Fibroblast of mammary gland (primary cell): ENCODE data around the gene EPN3.

Experiments
- DNase-seq: peaks from one replicate; pipeline ENCODE4 v3.0.0-alpha.2; 2010; ENCODE audit warnings: low read depth
- H3K4me3 ChIP-seq: 2 replicates; pipeline ENCODE4 v1.5.1; 2011; ENCODE audit warnings: low read depth, mild to moderate bottlenecking, low read length, moderate library complexity; ENCODE audit not compliant: control insufficient read depth
- TF ChIP-seq, protein P1 (sequence below): conservative IDR thresholded peaks from 2 replicates; pipeline ENCODE4 v1.5.1; 2011; ENCODE audit warnings: low read depth, low read length, inconsistent platforms; ENCODE audit not compliant: control insufficient read depth, insufficient read depth

Gene EPN3

DNA sequence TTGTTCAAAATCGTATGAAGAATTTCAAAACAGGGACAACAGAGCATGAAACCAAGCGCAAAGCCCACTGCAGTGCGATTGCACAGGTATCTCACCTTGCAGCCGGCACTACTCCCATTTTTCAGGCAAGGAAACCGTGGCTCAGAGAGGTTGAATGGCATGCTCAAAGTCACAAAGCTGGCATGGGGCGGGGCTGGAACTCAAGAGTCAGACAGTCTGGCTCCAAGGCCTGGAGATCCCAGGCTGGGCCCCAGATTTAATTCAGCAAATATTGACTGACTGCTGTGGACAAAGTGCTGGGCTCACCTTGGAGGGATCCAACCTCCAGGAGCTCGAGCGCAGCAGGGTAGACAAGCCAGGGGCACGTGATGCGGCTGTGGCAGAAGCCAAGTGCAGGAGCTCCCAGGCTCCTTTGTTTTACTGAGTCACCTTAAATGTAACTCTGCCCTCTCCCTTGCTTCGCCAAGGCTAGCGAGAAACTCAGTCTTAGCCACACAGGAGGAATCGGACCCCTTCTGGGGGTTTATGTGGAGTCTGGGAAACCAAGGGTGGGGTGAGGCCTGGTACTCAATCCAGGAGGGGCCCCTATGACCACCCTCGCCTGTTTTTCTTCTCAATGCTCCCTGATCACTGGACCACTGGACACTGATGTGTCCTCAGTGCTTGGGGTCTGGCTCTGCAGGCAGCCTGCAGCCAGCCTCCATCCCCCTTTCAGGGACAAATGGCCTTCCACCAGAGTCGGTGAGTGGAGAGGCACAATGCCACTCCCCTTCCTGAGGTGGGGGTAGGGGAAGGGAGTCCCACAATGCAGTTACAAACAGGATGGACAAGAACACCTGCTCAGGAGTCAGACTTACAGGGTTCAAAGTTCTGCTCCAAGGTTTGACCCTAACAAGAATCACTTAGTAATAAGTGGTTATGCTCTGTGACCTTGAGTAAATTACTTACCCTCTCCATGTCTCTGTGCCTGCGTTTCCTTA lies 10.6 kb downstream of the EPN3 start:
- TF ChIP-seq, protein P1, sequence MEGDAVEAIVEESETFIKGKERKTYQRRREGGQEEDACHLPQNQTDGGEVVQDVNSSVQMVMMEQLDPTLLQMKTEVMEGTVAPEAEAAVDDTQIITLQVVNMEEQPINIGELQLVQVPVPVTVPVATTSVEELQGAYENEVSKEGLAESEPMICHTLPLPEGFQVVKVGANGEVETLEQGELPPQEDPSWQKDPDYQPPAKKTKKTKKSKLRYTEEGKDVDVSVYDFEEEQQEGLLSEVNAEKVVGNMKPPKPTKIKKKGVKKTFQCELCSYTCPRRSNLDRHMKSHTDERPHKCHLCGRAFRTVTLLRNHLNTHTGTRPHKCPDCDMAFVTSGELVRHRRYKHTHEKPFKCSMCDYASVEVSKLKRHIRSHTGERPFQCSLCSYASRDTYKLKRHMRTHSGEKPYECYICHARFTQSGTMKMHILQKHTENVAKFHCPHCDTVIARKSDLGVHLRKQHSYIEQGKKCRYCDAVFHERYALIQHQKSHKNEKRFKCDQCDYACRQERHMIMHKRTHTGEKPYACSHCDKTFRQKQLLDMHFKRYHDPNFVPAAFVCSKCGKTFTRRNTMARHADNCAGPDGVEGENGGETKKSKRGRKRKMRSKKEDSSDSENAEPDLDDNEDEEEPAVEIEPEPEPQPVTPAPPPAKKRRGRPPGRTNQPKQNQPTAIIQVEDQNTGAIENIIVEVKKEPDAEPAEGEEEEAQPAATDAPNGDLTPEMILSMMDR, result no peak
- DNase-seq, result no peak
- no peak overlapping the region for H3K4me3 ChIP-seq

DNA sequence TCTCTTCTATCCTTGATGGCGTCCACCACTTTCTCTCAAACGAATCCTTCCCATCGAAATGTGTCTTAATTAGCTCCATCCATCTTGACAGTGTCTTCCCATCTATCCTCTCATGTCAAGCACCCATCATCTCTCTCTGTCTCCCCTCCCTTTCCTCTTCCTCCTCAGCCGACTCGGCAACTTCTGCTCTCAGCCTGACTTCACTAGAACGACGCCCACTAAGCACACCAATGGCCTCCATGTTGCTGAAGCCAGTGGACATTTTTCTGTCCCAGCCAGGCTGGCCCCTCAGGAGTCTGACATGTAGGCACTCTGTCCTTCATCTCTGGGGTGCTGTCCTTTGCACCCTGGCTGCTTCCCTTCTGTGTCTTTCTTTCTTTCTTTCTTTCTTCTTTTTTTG lies 12.0 kb downstream of the EPN3 start:
- no peak overlapping the region for H3K4me3 ChIP-seq
- DNase-seq, result no peak
- TF ChIP-seq, protein P1, result no peak

DNA sequence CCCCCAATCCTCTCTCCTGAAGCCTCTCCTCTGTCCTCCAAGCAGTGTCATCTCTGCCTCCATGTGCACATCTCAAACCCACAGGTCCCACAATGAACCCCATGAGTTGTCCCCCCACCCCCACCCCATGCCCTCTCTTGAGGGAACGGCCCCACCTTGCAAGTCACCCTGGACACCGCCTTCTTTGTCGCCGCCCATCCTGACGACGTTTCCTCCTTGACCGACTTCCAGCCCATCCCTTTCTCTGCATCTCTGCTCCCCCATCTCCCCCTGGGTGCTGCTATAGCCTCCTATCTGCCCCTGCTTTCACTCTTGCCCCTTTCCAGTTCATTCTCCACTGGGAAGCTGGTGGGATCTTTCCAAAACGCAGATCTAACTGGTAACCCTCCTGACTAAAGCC lies 12.8 kb downstream of the EPN3 start:
- H3K4me3 ChIP-seq, result no peak overlapping the region
- TF ChIP-seq, protein P1, result no peak
- DNase-seq, result no peak

DNA sequence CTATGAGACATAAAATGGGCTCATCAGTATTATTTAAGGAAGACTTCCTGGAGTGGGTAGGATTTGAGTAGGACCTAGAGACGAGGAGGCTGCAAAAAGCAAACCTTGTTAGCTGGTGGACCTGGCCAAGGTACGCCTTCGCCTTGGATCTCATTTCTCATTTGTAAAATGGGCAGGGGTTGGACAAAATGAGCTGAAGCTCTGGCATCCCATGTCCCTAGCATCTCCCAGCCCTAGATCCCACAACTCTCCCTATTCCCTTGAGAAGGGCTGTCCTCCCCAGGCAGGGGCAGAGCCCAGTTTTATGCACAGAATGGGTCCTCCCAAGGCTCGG lies 14.1 kb downstream of the EPN3 start:
- TF ChIP-seq, protein P1, result no peak
- no peak for DNase-seq
- H3K4me3 ChIP-seq, result no peak overlapping the region

DNA sequence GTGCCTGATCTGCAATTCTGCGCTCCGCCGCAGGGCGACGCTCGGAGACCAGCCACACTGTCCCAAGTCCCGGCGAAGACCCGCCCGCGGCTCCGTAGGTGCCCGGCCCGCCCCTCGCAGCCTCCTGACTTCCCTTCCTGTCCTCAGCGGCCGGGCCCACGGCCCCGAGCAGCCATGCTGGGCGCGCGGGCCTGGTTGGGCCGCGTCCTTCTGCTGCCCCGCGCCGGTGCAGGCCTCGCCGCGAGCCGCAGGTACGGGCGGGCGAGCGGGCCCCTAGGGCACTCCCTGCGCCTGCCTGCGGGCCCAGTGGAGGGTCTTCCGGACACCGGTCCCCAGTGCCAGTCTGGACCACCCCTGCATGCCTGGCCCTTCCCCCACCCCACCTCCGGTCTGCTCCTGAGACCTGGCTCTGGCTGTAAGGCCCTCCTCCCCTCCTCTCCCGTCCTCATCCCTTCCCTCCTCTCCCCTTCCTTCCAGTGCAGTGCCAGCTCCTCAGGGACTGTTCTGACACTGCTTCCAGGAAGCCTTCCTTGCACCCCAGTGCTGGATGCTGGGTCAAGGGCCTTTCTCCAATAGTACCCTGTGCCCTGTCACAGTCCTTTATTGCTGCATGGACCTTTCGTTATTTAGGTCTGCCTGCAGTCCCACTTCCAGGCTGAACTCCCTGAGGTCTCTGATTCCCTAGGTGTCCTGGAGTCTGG lies 14.7 kb downstream of the EPN3 start, which contains the start of gene SPATA20:
Gene SPATA20 (plus strand): TSS at position 140 of the 701 bp plus-strand sequence. CDS start 35 bp downstream, at position 175.
- peak; percentile 84 for DNase-seq
- peak within 1 kb of the TSS; percentile 61 for H3K4me3 ChIP-seq
- TF ChIP-seq, protein P1, result peak; percentile 89

DNA sequence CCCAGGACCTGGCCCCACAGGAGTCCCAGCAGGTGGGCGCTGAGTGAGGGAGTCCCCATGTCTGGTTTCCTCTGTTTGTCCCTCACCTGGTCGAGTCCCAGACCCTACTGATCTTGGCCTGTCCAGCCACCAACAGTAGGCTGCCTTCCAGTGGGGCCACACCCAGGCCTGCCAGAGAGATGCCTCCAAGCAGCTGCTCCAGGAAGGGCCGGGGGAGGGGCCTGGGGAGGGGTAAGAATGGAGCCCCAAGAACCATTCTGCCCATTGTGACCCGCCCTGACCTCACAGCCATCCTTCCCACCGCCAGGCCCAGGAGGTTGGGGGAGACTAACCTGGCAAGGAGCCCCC lies 15.2 kb downstream of the EPN3 start:
- TF ChIP-seq, protein P1, result no peak
- no peak for DNase-seq
- peak overlapping the region; percentile 61 for H3K4me3 ChIP-seq
